AG09319 (cell line): ENCODE measurements around the gene GLTPD2.

Experiments
- DNase-seq: peaks from one replicate; pipeline ENCODE4 v3.0.0-alpha.2; 2010; ENCODE audit warnings: low read depth; ENCODE audit errors: extremely low read depth
- TF ChIP-seq, protein P1 (sequence below): IDR thresholded peaks from 2 replicates; pipeline ENCODE4 v1.5.1; 2011; ENCODE audit warnings: low read depth, mild to moderate bottlenecking, inconsistent platforms, low read length, moderate library complexity

Gene GLTPD2

GRCh38 chr17:4834681-4835020 lies 45.9 kb downstream of the GLTPD2 start:
- TF ChIP-seq, protein P1, sequence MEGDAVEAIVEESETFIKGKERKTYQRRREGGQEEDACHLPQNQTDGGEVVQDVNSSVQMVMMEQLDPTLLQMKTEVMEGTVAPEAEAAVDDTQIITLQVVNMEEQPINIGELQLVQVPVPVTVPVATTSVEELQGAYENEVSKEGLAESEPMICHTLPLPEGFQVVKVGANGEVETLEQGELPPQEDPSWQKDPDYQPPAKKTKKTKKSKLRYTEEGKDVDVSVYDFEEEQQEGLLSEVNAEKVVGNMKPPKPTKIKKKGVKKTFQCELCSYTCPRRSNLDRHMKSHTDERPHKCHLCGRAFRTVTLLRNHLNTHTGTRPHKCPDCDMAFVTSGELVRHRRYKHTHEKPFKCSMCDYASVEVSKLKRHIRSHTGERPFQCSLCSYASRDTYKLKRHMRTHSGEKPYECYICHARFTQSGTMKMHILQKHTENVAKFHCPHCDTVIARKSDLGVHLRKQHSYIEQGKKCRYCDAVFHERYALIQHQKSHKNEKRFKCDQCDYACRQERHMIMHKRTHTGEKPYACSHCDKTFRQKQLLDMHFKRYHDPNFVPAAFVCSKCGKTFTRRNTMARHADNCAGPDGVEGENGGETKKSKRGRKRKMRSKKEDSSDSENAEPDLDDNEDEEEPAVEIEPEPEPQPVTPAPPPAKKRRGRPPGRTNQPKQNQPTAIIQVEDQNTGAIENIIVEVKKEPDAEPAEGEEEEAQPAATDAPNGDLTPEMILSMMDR: no peak
- DNase-seq: no peak

- TF ChIP-seq, protein P1: no peak
Observed at GRCh38 chr17:4836221-4836620, 47.5 kb downstream of the GLTPD2 start.

GRCh38 chr17:4837471-4838308 lies 48.9 kb downstream of the GLTPD2 start:
- TF ChIP-seq, protein P1: no peak
- no peak for DNase-seq

More at GRCh38 chr17:4836221-4836620, 47.5 kb downstream of the GLTPD2 start:
- no peak for DNase-seq

DNA sequence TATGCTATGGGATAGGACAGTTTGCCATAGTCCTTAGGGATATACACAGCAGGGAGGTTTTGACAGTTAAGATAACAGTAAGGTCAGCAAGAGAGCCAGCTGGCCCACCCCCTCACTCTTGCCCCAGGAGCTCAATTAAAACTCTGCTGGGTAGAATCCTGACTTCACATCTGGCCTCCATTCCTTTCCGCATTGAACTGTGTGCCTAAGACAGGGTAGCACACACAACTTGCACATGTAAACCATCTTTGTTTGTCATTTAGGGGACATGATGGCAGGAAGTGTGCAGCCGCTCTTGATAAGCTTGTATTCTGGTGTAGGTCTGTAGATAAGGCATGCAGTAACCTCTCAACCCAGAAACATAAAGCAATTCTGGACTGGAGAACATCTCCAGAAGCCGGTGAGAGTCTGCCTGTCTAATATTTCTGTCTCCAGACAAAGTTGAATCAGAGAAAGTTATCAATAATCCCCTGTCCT lies 49.6 kb downstream of the GLTPD2 start:
- no peak for DNase-seq
- TF ChIP-seq, protein P1: no peak

DNA sequence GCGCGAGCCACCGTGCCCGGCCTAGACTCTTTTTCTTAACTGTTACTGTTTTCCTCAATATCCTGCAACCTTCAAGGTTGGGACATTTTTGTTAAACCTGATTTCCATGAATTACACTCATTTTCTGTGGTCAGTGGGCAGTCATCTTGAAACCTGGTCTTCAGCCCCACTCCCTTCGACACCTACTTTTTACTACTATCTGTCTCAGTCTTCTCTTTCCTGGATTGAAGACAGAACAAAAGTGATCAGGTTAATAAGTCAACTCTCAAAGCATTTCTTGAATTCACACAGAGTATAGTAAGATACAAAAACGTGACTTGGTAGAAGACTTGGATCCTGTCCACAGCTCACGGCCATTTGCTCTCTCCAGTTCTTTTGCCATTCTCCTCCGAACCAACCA lies 50.5 kb downstream of the GLTPD2 start:
- no peak for DNase-seq
- TF ChIP-seq, protein P1: no peak
